SU-DHL-6 (cell line): ENCODE data around the gene PROK1.

Experiments
- EZH2phosphoT487 ChIP-seq: fragments of 200-600 bp; sonication (generic), shearing (Covaris generic); conservative IDR thresholded peaks from 2 replicates; pipeline ENCODE4 v1.6.1; 2018; ENCODE audit warnings: mild to moderate bottlenecking, antibody characterized with exemption, low read length, moderate library complexity, mixed read lengths
- TF ChIP-seq, protein P1 (sequence below): fragments of 200-600 bp; sonication (generic); IDR thresholded peaks from one replicate; pipeline ENCODE4 v1.5.1; 2017; ENCODE audit warnings: antibody characterized with exemption, mild to moderate bottlenecking, low read length, moderate library complexity; ENCODE audit not compliant: insufficient read depth, poor library complexity, severe bottlenecking

DNA sequence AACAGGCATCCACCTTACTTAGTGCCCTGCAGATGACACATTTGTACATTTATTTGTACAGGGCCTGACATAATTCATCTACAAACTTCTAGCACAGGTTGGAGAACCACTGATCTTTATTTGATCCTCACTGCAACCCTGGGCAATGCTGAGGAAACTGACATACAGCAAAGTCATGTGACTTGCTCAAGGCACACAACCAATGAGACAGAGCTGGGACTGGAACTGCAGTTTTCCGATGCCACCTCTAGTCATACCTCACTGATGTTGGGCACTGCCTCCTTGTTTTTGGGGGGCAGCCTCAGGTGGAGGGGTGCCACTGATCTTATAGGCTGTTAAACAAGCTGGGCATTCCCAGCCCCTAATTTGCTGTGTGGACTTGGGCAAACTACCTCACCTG lies 3.4 kb downstream of the PROK1 start:
- TF ChIP-seq, protein P1, sequence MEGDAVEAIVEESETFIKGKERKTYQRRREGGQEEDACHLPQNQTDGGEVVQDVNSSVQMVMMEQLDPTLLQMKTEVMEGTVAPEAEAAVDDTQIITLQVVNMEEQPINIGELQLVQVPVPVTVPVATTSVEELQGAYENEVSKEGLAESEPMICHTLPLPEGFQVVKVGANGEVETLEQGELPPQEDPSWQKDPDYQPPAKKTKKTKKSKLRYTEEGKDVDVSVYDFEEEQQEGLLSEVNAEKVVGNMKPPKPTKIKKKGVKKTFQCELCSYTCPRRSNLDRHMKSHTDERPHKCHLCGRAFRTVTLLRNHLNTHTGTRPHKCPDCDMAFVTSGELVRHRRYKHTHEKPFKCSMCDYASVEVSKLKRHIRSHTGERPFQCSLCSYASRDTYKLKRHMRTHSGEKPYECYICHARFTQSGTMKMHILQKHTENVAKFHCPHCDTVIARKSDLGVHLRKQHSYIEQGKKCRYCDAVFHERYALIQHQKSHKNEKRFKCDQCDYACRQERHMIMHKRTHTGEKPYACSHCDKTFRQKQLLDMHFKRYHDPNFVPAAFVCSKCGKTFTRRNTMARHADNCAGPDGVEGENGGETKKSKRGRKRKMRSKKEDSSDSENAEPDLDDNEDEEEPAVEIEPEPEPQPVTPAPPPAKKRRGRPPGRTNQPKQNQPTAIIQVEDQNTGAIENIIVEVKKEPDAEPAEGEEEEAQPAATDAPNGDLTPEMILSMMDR = no peak
- TF ChIP-seq EZH2phosphoT487 = no peak
